GM18517 (cell line): ENCODE results near the gene SYTL2.
A peak's percentile ranks its signal among the peaks of the same experiment; 100 is the strongest.
"Not testable (repeated sequence)": the region's sequence is repeated elsewhere in the genome, so short reads cannot be mapped to it uniquely, and the experiment has no call there.

Experiments
- ATAC-seq: cut with Tn5 transposase; IDR thresholded peaks from one replicate; pipeline ENCODE4 v1.9.1; 2021; ENCODE audit warnings: mild to moderate bottlenecking, moderate library complexity; ENCODE audit not compliant: unreplicated experiment

SYTL2 gene, protein sequence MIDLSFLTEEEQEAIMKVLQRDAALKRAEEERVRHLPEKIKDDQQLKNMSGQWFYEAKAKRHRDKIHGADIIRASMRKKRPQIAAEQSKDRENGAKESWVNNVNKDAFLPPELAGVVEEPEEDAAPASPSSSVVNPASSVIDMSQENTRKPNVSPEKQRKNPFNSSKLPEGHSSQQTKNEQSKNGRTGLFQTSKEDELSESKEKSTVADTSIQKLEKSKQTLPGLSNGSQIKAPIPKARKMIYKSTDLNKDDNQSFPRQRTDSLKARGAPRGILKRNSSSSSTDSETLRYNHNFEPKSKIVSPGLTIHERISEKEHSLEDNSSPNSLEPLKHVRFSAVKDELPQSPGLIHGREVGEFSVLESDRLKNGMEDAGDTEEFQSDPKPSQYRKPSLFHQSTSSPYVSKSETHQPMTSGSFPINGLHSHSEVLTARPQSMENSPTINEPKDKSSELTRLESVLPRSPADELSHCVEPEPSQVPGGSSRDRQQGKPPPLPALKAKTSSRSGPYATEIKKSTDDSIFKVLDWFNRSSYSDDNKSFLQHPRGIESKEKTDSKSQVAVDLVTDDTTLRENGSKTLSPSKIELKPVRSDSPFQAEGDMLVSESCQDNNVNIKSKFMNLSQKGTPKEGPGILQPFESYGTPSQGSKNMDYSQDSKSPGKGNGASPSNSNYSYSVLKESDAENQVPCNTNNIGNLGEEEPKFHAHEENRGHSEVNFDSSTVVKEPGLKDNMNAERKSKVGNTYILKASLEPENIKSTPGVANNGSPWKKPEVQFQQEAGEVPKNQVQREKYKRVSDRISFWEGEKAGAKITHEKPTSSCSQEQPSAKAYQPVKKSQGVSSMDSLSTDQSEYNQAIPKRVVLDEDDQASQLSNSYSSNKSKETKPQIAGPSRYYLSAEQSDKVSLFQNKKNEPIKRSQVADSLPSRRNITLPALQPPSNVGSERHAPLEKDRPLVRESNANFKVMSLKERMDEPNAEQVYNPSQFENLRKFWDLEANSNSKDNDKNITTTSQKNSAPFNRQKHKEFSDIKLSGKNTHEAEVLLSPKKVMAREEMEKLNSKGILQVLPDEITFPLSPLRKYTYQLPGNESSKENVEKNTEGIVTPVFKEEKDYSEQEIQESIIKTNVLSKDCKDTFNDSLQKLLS (N-terminal part only)

GRCh38 chr11:85810871-85811611 lies at the start of gene SYTL2:
Gene SYTL2, minus strand, starts transcription at chr11:85811141. Its CDS starts 53,416 bp downstream, at chr11:85757725.
- peak; percentile 60 for ATAC-seq

DNA sequence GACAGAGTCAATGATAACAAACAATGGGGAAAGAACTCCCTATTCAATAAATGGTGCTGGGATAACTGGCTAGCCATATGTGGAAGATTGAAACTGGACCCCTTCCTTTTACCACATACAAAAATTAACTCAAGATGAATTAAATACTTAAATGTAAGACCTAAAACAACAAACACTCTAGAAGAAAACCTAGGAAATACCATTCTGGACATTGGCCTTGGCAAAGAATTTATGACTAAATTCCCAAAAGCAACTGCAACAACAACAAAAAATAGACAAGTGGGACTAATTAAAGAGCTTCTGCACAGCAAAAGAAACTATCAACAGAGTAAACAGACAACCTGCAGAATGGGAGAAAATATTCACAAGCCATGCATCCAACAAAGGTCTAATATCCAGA lies 48.6 kb upstream of the SYTL2 start:
- ATAC-seq, result not testable (repeated sequence)

- ATAC-seq, result no peak
These were observed 46.2 kb upstream of the SYTL2 start for GRCh38 chr11:85857098-85857497.

- no peak for ATAC-seq
These were observed 44.4 kb upstream of the SYTL2 start, which contains the start of gene CCDC83 for GRCh38 chr11:85855341-85855656. Gene CCDC83, plus strand, starts transcription at chr11:85855383. Its CDS starts 9,741 bp downstream, at chr11:85865124.

- ATAC-seq, result peak; percentile 100
These were observed 43.8 kb upstream of the SYTL2 start for GRCh38 chr11:85854557-85855340.

- ATAC-seq, result no peak
These were observed 43.2 kb upstream of the SYTL2 start for GRCh38 chr11:85854212-85854556.

DNA sequence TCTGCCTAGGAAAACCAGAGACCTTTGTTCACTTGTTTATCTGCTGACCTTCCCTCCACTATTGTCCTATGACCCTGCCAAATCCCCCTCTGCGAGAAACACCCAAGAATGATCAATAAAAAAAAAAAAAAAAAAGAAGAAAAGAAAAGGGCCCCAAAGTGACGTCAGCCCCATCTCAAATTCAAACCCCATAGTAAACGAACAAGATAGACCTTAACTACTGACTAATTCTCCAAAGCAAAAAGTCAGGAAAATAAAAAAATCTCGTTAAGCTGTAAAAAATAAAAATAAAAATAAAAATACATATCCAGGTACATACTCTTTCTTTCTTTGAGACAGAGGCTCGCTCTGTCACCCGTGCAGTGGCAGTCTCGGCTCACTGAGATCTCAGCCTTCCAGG lies 42.6 kb upstream of the SYTL2 start:
- not testable (repeated sequence) for ATAC-seq

- ATAC-seq, result not testable (repeated sequence)
These were observed 41.8 kb upstream of the SYTL2 start for GRCh38 chr11:85852754-85853153.

DNA sequence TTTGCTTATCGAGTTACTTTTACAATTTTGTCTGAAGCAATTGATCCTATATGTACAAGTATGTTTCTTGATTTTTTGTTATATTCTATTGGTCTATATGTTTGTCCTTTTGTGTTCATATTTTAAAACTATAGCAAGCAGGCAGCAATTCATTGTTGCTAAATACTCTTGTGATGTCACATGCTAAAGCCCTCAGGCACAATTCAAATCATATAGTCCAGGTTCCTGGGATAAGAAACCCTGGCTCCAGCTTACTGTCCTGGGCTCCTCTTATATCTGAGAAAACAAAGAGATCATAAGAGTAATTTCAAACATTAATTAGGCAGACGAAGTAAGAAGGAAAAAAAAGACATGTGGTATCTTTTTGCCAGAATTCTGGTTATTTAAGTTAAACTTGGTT lies 37.6 kb upstream of the SYTL2 start:
- no peak for ATAC-seq

- no peak for ATAC-seq
These were observed 37.1 kb upstream of the SYTL2 start for GRCh38 chr11:85848006-85848405.

GRCh38 chr11:85847436-85847835 lies 36.5 kb upstream of the SYTL2 start:
- no peak for ATAC-seq

- no peak for ATAC-seq
These were observed 34.2 kb upstream of the SYTL2 start for GRCh38 chr11:85845124-85845631.

DNA sequence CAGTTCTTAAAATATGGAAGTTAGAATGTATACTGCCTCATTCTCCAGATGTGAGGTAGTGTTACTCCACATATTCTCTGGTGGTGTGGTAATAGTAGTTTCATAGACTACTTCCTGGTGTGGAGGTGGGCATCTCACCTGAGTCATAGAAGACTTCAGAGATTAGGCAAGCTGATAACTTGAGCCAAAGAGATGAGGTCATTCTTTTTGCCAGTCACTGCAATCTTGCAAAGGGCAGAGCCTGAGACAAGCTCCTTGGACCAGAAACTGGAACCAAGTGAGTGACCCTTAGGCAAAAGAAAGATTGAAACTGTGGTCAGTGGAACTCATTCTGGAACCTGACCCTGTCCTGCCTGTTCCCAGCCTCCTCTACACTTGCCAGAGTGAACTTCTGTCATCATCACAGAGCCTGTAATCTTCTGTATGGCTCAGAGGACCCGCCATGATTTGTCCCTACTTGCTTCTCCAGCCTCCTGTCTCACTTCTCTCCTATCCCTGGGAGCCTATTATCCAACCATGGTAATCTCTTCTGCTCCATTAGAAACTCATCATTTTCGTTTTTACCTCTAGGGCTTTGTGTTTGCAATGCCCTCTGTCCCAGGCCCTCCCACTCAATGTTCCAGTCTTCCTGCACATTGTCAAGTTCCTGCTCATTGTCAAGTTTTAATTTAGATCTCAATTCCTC lies 33.6 kb upstream of the SYTL2 start:
- ATAC-seq, result no peak

DNA sequence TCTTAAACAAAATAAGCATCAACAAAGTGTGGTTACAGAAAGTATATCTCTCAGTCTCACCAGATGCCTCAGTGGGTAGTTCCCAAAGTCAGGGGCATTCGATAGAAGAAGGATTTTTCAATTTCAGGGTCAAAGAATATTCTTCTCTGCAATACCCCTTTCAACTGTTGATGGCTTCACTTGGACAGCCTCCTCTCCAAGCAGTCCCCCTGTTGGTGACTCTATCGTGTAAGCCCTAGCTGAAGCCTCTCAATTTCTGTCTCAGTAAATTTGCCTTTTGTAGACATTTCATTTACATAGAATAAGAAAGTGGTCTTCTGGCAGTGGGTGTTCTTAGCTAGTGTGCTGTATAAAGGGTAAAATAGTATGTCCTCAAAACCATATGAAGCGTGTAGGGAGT lies 33.0 kb upstream of the SYTL2 start:
- ATAC-seq, result no peak

DNA sequence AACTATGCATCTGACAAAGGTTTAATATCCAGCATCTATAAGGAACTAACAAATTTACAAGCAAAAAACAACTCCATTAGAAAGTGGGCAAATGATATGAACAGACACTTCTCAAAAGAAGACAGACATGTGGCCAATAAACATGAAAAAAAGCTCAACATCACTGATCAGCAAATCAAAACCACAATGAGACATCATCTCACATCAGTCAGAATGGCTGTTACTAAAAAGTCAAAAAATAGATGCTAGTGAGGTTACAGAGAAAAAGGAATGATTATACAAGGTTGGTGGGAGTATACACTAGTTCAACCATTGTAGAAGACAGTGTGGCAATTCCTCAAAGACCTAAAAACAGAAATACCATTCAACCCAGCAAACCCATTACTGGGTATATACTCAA lies 30.0 kb upstream of the SYTL2 start:
- ATAC-seq, result not testable (repeated sequence)

DNA sequence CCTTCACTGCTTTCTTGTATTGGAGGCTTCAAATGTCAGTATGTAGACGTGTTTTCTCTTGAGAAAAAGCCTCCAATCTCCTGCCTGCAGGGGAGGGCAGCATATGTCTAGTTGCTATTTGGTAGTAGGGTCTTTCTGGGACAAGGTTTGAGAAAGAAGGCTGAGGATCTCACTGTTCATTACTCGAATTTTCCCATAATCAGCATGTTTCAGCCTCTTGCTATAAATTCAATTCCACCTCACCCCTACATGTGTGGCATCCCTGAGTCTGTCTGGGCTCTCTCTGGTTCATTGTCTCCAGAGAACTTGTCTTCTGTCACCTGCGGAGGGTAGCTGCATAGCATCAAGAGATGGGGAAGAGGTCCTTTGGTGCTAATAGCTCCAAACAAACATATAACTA lies 24.8 kb upstream of the SYTL2 start:
- ATAC-seq, result no peak

DNA sequence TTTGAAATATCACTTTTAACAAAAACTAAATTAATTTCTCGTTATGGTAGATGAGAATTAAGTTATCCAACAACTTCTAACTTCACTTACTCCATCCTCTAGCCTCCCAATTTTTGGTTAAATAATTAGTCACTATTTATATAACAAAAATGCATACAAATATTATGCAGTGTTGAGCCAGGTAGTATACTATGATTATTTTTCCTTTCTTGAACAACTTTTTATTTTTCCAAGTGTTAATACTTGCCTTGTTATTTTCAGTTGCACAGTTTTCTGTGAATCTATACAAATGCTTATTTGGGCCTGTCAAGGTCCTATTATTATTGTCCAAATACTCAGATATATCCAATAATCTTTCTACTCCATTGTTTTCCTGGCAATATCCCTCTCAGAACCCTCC lies 24.3 kb upstream of the SYTL2 start:
- no peak for ATAC-seq

DNA sequence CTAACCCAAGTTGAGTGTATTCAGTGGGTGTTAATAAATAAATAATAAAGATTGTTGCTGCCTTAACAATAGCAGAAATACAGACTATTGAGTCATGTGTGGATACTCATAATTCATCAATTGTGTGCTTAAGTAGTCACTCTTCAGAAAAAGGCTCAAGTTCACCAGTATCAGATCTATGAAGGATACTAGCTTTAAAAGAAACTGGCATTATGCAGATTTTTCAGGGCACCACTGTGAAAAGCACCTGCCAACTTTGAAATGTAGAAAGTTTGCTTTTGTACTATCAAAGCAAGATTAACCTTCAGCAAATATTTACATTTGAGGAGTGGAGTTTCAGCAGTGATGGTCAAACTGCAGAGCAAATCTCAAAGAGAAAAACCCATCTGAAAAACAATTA lies 20.1 kb upstream of the SYTL2 start:
- ATAC-seq, result no peak

DNA sequence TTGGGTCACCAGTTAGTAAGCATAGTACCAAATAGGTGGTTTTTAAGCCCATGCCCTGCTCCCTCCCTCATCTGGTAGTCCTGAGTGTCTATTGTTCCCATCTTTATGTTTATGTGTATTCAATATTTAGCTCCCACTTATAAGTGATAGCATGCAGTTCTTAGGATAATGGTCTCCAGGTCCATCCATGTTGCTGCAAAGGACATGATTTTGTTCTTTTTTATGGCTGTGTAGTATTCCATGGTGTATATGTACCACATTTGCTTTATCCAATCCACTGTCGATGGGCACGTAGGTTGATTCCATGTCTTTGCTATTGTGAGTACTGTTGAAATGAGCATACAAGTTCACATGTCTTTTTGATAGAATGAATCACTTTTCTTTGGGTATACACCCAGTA lies 18.2 kb upstream of the SYTL2 start:
- ATAC-seq, result no peak
